Islet precursor cell (in vitro differentiated cells): Measurements from ENCODE around the gene NCF2.
A peak's percentile ranks its signal among the peaks of the same experiment; 100 is the strongest.

Experiments used
- DNase-seq: peaks from one replicate; pipeline ENCODE4 v3.0.0-alpha.2; 2018

Gene NCF2

DNA sequence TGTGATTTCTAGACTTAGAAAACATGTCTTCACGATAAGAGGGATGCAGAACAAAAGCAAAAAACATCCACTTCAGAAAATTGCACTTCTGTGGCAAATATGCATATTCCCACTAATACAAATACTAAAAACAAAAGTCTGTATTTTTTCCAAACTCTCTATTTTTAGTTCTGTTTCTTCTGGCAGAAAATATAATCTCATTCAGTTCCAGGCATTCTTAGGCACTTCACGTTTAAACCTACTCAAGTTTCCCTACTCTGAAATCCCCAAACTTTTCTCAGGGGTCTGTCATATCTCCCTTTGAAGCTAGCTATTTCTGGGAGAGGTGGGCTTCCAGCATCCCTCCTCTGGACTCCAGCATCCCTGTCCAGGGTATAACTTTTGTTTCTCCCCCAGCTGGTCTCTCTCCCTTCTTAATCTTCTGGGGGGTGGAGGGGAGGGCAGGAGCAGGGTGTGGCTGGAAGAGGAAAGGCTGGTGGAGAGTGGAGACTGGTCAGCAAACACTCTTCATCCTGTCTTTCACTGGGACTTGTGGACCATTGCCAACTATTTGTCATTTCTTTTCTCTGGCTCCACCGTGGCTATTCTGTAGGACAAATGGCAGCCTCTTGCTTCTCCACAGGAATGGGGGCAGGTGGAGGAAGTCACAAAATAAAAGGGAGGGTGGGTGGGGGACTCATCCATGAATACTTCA is 19.6 kb upstream of the NCF2 start:
- DNase-seq = no peak

DNA sequence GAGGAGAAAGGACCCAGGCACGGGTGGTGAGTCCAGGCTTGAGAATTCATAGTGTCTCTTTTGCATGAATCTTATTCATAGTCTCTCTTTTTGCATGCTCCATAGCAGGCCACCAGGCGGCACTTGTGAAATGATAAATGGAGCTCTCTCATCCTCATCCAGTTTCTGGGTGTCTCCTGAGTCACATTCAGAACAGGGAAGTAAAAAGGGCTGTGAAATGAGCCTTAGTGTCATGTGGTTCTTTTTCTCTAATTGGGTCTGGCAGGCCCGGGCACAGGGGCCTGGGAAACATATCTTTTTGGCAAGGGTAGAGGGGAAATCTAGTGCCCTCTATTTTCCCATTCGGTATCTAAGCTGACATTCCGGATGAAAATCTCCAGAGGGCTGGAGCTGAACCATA is 19.1 kb upstream of the NCF2 start:
- DNase-seq = no peak

DNA sequence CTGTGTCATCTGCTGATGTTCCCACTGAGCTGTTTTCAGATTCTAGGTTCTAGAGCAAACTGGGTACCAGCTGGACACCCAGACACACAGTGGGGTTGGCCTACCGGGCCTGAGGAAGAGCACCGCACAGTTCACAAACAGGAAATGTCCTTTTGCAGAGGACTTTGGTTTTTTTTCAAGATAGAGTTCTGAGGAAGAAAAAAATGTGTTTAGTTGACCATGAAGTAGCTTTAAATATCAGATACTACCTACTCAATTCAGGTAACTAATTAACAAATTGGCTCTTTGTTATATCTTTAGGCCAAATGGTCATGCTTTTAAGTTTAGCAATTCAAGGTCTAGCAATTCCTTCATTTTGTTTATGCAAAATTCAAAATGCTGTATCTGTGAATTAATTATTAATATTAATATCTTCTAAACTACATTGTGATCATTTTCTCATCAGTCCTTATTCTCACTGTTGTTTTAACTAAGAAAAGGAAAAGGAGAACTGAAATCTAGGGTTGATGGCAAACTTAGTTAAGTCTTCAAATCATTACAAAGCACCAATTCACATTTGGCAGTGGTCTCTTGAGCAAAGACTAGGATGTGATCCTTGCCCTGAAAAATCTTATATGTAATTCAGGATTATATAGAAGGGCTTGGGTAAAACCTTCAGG is 17.2 kb upstream of the NCF2 start:
- DNase-seq = no peak

DNA sequence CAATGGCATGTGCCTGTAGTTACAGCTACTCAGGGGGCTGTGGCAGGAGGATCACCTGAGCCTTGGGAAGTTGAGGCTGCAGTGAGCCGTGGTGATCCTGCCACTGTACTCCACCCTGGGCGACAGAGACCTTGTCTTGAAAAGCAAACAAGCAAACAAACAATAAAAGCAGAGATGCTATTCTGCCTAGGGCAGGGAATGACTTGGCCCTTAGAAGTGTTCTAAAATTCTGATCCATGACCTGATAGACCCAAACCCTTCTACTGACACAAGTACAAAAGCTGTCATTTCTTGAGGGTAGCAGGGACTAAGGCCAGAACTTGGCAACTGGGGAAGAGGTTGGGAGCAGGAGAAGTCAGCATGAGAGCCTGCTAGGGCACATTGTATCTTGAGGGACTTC is 15.6 kb upstream of the NCF2 start:
- DNase-seq = no peak

DNA sequence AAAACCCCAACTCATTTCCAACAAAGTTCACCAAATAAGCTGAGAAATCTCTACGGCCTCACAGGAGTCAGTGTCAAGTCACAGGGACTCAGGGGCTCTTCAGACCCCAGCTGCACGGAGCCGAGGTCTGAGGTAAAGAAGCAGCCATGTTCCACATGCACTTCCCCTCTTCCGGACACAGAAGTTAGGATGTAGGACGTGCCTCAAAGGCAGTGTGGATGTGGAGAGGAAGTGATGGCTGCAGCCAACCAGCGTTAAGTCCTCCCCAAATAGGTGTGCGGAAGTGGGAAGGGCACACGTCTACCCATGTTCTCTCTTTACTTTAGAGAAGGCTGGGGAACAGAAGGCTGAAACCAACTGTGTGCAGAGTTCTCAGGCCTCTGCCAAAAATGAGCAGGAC is 14.6 kb upstream of the NCF2 start:
- no peak for DNase-seq

DNA sequence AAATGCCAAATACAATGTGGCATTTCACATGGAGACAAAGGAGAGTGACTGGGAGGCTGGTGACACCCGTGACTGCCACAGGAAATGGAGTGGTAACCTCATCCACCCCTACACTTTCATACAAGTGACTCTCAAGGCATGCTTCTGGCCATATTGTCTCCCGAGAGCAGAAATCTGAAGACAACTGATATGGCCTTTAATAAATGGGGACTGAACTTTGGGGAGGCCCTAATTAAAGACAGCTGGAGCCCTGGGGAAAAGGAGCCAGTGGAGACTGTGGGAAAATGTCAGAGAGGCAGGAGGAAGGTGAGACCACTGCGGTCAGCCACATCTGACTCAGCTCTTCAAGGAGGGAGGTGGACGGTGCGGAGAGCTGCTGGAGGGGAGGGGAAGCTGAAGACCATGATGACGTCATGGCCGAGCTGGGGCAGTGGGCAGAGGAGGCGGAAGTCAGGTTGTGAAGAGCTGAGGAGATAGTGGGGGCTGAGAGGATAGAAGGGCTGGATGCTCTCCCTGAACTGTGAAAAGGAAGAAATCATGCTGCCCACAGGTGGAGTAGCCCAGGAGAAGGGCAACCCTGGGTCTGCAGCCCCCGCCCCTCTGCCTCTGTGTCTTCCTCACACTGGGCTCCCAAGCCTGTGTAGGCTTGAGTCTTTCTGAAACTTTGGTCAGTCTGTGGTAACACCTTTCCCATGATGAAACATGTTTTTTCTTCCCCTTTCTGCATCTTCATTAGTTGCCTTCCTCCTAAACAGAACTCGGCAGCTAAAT is 14.0 kb upstream of the NCF2 start:
- DNase-seq = no peak

DNA sequence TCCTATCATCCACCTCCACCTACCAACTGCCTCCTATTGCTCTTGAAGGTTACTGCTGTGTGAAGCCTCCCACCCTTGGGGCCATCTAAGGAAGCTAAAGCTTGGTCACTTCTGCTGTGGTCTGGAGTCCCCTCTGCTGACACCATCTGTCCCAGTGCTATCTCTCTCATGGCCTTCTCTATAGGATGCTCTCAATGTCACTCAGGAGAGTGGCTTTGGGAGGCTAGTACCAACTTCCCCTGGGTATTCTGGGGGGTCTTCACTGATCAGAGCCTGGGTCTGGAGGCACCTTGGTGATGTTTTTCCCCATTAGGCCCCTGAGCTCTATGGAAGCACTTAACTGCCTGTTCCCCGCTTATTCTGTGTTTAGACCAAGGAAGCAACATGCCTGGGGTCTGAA is 12.3 kb upstream of the NCF2 start:
- DNase-seq = no peak

DNA sequence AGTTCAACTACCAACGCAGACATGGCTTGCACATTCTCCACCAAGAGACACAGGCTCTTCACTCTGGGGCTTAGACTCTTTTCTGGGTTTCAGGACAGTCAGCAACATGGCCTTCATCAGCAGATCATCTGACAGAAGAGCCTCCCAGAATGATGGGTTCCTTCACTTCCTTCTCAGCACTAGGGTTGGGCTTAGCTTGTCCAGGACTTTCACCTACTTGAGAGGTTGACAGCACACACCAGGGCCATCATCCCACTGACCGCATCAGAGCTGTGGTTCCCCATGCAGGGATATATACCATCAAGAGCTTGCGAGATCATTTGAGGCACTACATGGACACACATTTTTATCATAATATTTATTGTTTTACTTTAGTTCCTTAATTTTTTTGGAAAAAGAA is 10.4 kb upstream of the NCF2 start:
- DNase-seq = no peak

DNA sequence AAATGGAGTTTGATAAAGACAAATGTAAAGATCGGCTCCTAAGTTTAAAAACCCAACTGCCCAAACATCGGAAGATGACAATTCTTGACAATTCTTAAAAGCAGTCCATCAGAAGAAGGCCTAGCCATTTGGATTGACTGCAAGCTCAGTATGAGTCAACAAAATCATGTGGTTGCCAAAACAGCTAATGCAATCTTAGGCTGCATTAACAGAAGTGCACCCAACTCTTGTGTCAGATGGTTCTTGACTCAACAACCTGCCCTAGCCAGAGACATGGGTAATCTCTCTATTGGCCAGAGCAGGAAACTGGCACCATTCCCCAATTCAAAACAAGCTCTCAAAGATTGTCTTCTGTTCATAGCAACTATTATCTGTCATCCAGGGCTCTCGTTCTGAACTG is 9.9 kb upstream of the NCF2 start:
- DNase-seq = no peak

DNA sequence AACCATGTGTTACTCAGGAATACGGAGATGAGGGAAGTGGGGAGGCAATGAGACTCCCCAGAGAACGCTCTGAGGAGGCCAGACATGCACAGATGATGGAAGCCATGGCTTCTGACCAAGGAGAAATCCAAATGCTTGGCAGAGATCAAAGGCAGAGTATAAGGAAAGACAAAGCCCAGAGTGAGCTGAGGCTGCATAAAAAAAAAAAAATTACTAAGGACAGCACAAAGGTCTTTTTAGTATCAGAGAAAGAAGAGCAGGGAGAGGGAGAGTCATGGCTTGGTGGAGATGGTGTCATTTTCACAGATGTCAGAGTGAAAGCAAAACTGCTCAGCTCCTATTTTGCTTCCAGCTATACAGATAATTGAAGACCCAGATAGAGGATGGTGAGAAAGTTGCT is 8.1 kb upstream of the NCF2 start:
- no peak for DNase-seq

DNA sequence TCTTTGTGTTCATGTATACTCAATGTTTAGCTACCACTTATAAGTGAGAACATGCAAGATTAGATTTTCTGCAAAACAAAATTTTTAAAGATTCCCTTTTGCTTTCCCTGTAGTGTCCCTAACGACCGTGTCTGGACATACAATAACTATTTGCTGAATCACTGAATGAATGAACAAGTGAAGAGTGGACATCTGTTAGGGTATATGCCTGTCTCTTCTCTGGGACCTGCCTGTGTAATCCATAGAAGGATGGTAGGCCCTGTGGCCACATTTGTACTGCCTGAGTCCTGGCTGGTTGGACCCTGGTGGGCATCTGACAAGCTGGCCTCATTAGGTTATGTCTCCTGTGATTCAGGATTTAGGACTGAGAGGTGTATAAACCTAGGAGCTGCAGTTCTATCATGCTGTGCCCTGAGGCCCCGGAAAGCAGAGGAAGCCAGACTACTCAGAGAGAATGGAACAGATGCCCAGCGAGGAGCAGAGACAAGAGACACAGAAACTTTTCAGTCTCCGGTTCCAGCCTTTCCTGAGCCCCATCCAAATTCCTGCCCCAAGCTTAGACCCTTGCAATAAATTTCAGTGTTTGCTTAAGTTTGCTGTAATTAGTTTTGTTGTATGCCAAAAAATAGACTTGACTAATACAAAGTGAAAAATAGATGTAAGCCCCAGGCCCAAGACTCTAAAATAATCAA is 7.5 kb upstream of the NCF2 start:
- DNase-seq = no peak

DNA sequence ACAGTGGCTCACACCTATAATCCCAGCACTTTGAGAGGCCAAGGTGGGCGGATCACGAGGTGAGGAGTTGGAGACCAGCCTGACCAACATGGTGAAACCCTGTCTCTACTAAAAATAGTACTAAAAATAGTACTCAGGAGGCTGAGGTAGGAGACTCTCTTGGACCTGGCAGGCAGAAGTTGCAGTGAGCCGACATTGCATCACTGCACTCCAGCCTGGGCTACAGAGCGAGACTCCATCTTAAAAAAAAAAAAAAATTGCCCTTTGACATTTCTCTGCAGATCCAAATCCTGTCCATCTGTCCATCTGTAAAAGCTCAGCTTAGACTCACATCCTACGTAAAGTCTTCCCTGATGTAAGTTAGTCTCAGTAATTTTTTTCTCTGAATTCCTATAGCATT is 6.2 kb upstream of the NCF2 start:
- DNase-seq = no peak

DNA sequence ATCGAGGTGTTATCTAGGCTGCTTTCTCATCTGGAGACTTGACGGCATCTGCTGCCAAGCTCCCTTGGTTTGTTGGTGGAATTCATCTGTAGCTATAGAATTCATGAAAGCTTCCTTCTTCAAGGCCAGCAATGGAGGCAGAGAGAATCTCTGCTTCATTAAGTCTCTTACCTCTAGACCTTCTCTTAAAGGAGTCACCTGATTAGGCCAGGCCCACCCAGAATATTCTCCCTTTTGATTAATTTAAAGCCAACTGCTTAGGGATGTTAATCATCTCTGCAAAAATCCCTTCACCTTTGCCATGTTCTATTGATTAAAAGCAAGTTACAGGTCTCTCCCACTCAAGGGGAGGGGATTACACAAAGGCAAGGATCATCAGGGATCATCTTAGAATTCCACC is 5.3 kb upstream of the NCF2 start:
- no peak for DNase-seq

DNA sequence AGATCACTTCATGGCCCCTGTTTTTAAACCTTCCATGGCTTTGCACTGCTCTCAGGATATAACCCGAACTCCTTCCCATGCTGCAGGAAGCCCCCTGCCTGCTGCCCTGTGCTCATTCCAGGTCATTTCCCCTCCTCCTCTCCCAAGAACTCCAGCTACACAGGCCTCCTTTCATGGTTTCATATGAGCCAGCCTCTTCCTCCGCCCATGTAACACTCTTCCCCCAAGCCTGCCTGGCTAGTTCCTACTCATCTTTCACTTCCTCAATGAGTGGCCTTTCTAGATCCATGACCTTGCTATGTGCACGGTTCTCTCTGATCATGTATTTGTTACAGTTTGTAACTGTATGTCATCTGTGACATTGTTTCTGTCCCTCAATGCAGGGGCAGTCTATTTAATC is 3.1 kb upstream of the NCF2 start:
- DNase-seq = no peak

DNA sequence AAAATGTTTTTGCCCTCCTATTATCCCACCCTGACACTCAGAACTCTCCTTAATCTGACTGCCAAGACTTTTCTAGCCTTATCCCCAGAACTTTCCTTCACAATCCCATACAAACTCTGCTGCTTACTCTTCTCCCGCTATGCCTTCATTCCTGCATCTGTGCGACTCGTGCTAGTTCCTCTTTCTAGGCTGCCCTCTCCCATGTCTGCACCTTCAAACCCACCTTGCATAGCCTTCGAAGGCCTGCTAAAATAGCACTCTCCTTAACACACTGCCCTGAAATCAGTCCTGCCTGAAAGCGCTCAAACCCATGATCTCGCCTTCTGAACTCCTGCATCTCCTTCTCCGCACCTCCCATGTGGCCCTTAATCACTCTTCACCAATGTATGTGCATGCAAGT is 2.5 kb upstream of the NCF2 start:
- DNase-seq = no peak

DNA sequence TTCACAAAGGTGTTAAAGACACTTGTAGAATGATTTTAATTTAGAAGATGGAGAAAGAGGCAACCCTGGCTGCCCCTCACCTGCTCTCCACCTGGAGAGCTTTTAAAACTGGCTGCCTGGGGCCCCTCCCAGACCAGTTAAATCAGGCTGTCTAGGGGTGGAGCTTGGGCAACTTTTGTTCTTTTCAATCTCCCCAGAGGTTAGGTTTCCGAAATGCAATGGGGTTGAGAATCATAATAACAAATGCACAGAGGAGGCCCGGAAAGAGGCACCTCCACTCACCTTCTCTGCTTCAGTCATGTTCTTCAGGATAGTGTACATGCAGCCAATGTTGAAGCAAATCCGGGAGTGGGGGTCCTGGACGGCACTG is 400 bp downstream of the NCF2 start:
- DNase-seq = peak; percentile 48

DNA sequence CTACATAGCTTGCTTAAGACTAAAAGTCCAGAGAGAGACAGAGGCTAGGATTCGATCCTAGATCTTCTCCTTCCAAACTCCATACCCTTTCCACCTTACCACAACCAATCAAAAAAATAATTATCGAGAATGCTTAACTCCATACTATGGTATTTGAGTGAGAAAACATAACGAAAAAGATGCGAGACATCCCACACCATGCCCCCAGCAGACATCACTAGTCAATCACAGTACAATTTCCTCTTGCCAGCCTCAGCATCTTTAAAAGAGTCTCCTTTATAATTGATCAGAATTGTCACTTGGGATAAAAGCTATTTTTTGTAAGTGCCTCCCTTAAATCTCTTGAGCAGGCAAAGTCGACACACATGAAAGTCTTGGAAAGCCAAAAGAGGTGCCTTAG is 875 bp downstream of the NCF2 start:
- no peak for DNase-seq

DNA sequence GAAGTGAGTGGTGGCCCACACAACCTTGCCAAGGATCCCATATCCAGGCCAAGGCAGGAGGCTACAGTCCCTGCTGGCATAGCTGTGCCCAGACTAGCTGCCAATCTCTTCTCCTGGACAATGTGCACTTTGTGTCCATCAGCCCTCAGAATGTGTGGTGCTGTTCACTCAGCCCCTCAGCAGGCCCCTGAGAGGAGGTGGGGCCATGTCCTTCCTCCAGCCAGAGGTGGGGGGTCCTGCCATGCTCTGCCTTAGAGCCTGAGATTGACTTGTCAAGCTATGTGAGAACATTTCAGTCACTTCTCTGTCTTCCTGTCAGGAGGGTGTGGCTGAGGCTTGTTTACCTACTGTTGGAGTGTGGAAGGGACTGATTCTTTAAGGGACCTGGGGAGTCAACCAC is 1.4 kb downstream of the NCF2 start:
- no peak for DNase-seq

DNA sequence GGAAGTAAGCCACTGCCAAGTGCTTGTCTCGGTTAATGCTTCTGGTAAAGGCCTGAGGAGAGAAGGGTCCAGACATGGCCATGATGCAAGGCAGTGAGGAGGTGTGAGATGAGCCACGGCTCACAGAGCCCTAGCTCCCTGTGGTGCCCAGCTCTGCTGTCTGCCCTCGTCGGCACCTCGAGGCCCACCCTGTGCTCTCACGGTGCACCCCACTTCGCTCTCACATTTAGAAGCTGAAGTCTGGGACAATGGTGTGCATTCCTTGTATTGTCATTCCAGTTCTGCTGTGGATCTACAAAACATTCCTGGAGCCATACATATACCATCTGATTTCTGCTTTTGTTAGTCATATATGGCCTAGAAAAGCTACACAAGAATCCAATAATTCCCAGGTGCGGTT is 3.3 kb downstream of the NCF2 start:
- no peak for DNase-seq

DNA sequence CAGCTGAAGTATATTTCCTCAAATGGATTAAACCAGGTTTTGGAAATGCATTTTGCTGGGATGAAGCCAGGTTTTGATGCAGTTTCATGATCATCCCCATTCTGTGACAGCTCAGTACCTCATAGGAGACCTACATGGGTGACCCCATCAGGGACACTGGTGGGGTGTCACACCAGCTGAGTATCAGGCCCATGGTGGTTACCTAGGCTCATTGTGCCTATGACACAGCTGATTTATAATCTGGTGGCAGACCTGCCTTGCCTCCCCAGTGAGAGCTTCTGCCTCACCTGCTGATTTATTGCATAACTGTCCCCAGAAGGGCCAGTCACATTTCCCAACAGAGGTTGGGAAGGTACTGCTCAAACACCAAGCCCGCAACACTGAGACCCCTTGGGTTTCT is 3.8 kb downstream of the NCF2 start:
- no peak for DNase-seq

DNA sequence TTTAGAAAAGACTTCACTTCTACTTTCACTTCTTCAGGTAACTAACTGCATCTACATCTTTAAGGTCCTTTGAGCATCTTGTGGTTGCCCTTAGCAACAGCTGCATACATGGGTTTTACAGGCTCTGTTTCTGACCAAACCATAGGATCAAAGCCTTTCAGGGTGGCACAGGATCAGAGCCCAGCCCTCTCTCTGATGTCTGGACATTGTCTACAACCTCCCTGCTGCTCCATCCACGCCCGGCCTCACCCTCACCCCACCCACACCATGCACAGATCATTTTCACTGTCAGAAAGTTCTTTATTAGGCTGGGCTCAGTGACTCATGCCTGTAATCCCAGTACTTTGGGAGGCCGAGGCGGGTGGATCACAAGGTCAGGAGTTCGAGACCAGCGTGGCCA is 5.2 kb downstream of the NCF2 start:
- DNase-seq = peak; percentile 71

DNA sequence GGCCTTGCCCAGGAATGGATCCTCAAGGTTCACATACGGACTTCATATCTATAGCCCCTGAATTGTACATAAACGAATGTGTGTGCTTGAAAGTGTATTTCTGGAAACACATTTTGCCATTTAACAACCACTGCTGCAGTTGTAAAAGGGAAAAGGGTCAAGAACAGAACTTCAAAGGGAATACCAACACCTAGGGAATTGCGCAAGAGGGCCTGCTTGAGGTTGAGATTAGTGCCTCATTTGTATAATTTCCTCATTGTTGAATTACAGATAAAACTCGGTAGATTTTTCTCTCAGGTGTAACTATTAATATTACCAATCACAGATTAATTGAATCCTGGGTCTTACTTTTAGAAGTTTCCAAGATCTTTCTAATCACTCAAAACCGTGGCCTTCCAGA is 6.1 kb downstream of the NCF2 start:
- DNase-seq = no peak

DNA sequence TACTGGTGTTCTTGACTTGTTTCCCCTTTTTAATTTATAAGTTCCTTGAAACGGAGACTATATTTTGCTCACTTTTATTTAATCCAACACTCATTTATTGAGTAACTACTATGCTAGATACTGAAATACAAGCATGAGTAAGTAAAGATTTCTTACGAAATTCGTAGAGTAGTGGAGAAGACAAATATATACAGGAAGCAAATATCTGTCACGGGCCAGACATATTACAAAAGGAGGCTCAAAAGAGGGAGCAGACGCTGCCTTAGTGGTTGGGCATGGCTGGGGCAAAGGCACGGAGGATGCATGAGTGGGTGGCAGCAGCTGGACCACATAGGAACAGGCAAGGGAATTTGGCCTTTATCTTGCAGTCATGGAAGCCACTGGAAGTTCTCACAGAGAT is 6.8 kb downstream of the NCF2 start:
- DNase-seq = no peak
